ENCODE results near the gene MYH3. TPM values are rescaled to one million over a fixed set of nuclear protein-coding genes. Genes with fewer than 3 reads are reported as not detected.

Gene MYH3
- total RNA-seq, 1 donor from 2014 or later = 2.1 TPM

- no peak overlapping the region for H3K27ac Mint-ChIP-seq (ENCODE audit: unreplicated experiment)
Observed at GRCh38 chr17:10651927-10652326, 5.2 kb downstream of the MYH3 start.

GRCh38 chr17:10649602-10650001 is 7.5 kb downstream of the MYH3 start:
- H3K4me3 Mint-ChIP-seq (ENCODE audit: unreplicated experiment) = no peak overlapping the region
- no peaks in the 10 kb centered on the region for H3K9me3 Mint-ChIP-seq (ENCODE audit: unreplicated experiment)
- H3K27ac Mint-ChIP-seq (ENCODE audit: unreplicated experiment) = no peak overlapping the region
- peaks cover 5% of the 10 kb centered on the region for H3K27me3 Mint-ChIP-seq (ENCODE audit: unreplicated experiment)
- H3K4me1 Mint-ChIP-seq (ENCODE audit: unreplicated experiment) = peaks cover 3% of the 10 kb centered on the region
- TF ChIP-seq CTCF (IDR thresholded peaks at IDR 0.05; ENCODE audit: unreplicated experiment) = no peak
- peaks cover 4% of the 10 kb centered on the region for H3K36me3 Mint-ChIP-seq (ENCODE audit: low read depth, unreplicated experiment)
- no peak for DNase-seq (ENCODE audit: low spot score)

More at GRCh38 chr17:10651927-10652326, 5.2 kb downstream of the MYH3 start:
- Mint-ChIP-seq H3K9me3 (ENCODE audit: unreplicated experiment) (no peaks in the 10 kb centered on the region), H3K27me3 (ENCODE audit: unreplicated experiment) (peaks cover 5% of the 10 kb centered on the region), H3K4me1 (ENCODE audit: unreplicated experiment) (peaks cover 3% of the 10 kb centered on the region), H3K4me3 (ENCODE audit: unreplicated experiment) (no peak overlapping the region), H3K36me3 (ENCODE audit: low read depth, unreplicated experiment) (peaks cover 4% of the 10 kb centered on the region)
- no peak for TF ChIP-seq CTCF (IDR thresholded peaks at IDR 0.05; ENCODE audit: unreplicated experiment)
- no peak for DNase-seq (ENCODE audit: low spot score)

GRCh38 chr17:10648956-10649355 is 8.2 kb downstream of the MYH3 start:
- TF ChIP-seq CTCF (IDR thresholded peaks at IDR 0.05; ENCODE audit: unreplicated experiment) = no peak
- peaks cover 5% of the 10 kb centered on the region for H3K27me3 Mint-ChIP-seq (ENCODE audit: unreplicated experiment)
- no peaks in the 10 kb centered on the region for H3K9me3 Mint-ChIP-seq (ENCODE audit: unreplicated experiment)
- H3K36me3 Mint-ChIP-seq (ENCODE audit: low read depth, unreplicated experiment) = peaks cover 4% of the 10 kb centered on the region
- no peak overlapping the region for H3K27ac Mint-ChIP-seq (ENCODE audit: unreplicated experiment)
- no peak for DNase-seq (ENCODE audit: low spot score)
- H3K4me1 Mint-ChIP-seq (ENCODE audit: unreplicated experiment) = peaks cover 3% of the 10 kb centered on the region
- H3K4me3 Mint-ChIP-seq (ENCODE audit: unreplicated experiment) = no peak overlapping the region

- peaks cover 3% of the 10 kb centered on the region for H3K4me1 Mint-ChIP-seq (ENCODE audit: unreplicated experiment)
- H3K9me3 Mint-ChIP-seq (ENCODE audit: unreplicated experiment) = no peaks in the 10 kb centered on the region
- no peak for DNase-seq (ENCODE audit: low spot score)
- no peak for TF ChIP-seq CTCF (IDR thresholded peaks at IDR 0.05; ENCODE audit: unreplicated experiment)
- no peak overlapping the region for H3K27ac Mint-ChIP-seq (ENCODE audit: unreplicated experiment)
- H3K4me3 Mint-ChIP-seq (ENCODE audit: unreplicated experiment) = no peak overlapping the region
- H3K27me3 Mint-ChIP-seq (ENCODE audit: unreplicated experiment) = peaks cover 5% of the 10 kb centered on the region
- H3K36me3 Mint-ChIP-seq (ENCODE audit: low read depth, unreplicated experiment) = no peaks in the 10 kb centered on the region
Observed at GRCh38 chr17:10648381-10648780, 8.7 kb downstream of the MYH3 start.

- peaks cover 5% of the 10 kb centered on the region for H3K27me3 Mint-ChIP-seq (ENCODE audit: unreplicated experiment)
- peak; percentile 90 for TF ChIP-seq CTCF (IDR thresholded peaks at IDR 0.05; ENCODE audit: unreplicated experiment)
- peaks cover 3% of the 10 kb centered on the region for H3K4me1 Mint-ChIP-seq (ENCODE audit: unreplicated experiment)
- H3K4me3 Mint-ChIP-seq (ENCODE audit: unreplicated experiment) = no peak overlapping the region
- no peaks in the 10 kb centered on the region for H3K9me3 Mint-ChIP-seq (ENCODE audit: unreplicated experiment)
- H3K27ac Mint-ChIP-seq (ENCODE audit: unreplicated experiment) = no peak overlapping the region
- no peaks in the 10 kb centered on the region for H3K36me3 Mint-ChIP-seq (ENCODE audit: low read depth, unreplicated experiment)
- peak; percentile 84 for DNase-seq (ENCODE audit: low spot score)
Observed at GRCh38 chr17:10646392-10646990, 10.6 kb downstream of the MYH3 start.

Data from endothelial cell (in vitro differentiated cells).